Type B pancreatic cell (in vitro differentiated cells): ENCODE measurements around the gene ELFN1. TPM values are rescaled to one million over a fixed set of nuclear protein-coding genes. Genes with fewer than 3 reads are reported as not detected.
A peak's percentile ranks its signal among the peaks of the same experiment; 100 is the strongest.

ENCODE experiments used
- DNase-seq: peaks from one replicate; pipeline ENCODE4 v3.0.0; 2021; ENCODE audit warnings: mixed read lengths; ENCODE audit not compliant: unreplicated experiment; ENCODE audit errors: extremely low spot score
- H3K27ac Mint-ChIP-seq: 2 replicates; pipeline ENCODE4 v1.8.0; 2021; ENCODE audit warnings: mild to moderate bottlenecking, mixed read lengths
- H3K27me3 Mint-ChIP-seq: 2 replicates; pipeline ENCODE4 v1.8.0; 2021; ENCODE audit warnings: mixed read lengths
- H3K36me3 Mint-ChIP-seq: 2 replicates; pipeline ENCODE4 v1.8.0; 2021; ENCODE audit warnings: mixed read lengths
- H3K4me1 Mint-ChIP-seq: one replicate; pipeline ENCODE4 v1.8.0; 2021; ENCODE audit warnings: mixed read lengths; ENCODE audit not compliant: unreplicated experiment
- H3K4me3 Mint-ChIP-seq: 2 replicates; pipeline ENCODE4 v1.8.0; 2021; ENCODE audit warnings: mild to moderate bottlenecking, mixed read lengths
- H3K9me3 Mint-ChIP-seq: 2 replicates; pipeline ENCODE4 v1.8.0; 2021; ENCODE audit warnings: mixed read lengths
- total RNA-seq: library from RNA; stranded (reverse); gene quantifications from 2 replicates; pipeline ENCODE4 v1.2.1, GENCODE V29; 2021; ENCODE audit warnings: low replicate concordance
- TF ChIP-seq, protein P1 (sequence below): fragments of 200-600 bp; sonication (generic); conservative IDR thresholded peaks from 2 replicates; pipeline ENCODE4 v1.5.0; 2021; ENCODE audit warnings: antibody characterized with exemption, mild to moderate bottlenecking

The ELFN1 gene
- total RNA-seq, 1 donor from 2014 or later: 5.8 TPM

DNA sequence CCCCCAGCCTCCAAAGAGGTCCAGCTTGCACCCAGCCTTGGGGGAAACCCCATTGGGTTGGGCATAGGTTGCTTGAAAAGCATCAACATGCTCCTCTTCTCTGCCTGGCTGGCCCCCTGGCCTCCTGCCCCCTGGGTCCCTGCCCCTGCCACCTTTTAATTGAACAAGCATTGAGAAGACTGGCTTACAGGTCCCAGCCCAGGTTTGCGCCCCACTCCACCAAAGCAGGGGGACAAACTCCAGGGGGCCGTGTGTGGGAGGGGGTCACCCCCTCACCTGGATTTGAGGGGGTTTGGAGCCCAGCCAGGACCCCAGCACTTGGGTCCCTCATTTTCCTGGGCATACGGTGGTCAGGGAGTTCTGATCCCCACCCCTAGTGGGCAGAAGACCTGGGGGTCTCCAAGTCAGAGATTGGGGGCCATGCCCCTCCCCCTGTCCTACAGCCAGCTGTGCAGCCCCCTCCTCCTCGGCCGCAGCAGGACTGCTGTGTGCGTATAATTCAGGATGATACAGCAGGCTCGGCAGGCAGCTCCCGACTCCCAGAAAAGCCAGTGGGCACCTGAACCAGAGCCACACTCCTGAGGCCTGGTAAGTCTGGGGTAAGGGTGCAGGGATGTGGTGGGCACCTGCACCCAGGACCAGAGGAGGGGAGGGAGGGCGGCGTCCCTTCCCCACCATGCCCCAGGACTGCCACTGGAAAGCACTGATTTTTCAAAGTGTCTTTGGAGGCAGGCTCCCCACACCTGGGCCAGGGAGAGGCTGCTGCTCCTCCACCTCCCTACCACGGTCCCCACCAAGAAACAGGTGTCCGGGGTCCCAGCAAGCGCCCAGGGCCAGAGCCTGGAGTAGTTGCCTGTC is 1.7 kb downstream of the ELFN1 start:
- Mint-ChIP-seq H3K27ac (no peak overlapping the region), H3K36me3 (no peaks in the 10 kb centered on the region), H3K27me3 (peaks cover 37% of the 10 kb centered on the region), H3K9me3 (no peaks in the 10 kb centered on the region), H3K4me1 (peaks cover 5% of the 10 kb centered on the region), H3K4me3 (peak overlapping the region; percentile 59)
- TF ChIP-seq, protein P1, sequence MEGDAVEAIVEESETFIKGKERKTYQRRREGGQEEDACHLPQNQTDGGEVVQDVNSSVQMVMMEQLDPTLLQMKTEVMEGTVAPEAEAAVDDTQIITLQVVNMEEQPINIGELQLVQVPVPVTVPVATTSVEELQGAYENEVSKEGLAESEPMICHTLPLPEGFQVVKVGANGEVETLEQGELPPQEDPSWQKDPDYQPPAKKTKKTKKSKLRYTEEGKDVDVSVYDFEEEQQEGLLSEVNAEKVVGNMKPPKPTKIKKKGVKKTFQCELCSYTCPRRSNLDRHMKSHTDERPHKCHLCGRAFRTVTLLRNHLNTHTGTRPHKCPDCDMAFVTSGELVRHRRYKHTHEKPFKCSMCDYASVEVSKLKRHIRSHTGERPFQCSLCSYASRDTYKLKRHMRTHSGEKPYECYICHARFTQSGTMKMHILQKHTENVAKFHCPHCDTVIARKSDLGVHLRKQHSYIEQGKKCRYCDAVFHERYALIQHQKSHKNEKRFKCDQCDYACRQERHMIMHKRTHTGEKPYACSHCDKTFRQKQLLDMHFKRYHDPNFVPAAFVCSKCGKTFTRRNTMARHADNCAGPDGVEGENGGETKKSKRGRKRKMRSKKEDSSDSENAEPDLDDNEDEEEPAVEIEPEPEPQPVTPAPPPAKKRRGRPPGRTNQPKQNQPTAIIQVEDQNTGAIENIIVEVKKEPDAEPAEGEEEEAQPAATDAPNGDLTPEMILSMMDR: peak; percentile 20
- DNase-seq: peak; percentile 59

DNA sequence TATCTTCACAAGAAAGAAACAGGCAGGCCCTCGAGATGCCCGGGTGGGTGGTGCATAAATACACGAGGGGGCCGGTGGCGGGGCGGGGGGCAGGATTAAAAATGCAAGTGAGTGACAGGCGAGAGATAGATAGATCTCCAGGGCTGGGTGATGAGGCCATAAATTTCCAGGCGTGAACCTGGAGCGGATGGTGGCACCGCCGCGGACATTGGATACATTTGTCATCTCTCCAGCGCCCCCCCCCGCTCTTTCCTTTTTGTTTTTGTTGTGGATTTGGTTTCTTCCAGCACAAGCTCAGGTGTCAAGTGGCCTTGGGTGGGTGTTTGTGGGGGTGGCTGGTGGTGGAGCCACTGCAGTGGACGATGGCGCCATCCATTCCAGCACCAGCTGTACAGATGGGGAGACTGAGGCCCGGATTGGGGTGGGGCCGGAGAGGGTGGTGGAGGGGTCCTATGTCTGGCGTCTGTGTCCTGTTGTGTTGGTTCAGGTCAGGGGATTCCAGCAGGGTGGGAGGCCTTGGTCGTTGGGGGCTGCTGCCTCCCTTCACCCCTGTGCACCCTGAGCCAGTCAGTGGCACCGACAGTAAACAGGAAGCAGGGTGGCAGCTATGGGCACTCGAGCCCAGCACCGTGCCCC is 2.9 kb downstream of the ELFN1 start:
- H3K27me3 Mint-ChIP-seq: peaks cover 43% of the 10 kb centered on the region
- TF ChIP-seq, protein P1: no peak
- no peaks in the 10 kb centered on the region for H3K36me3 Mint-ChIP-seq
- H3K4me1 Mint-ChIP-seq: peaks cover 5% of the 10 kb centered on the region
- H3K4me3 Mint-ChIP-seq: peak overlapping the region; percentile 28
- H3K27ac Mint-ChIP-seq: no peak overlapping the region
- no peaks in the 10 kb centered on the region for H3K9me3 Mint-ChIP-seq
- DNase-seq: peak; percentile 63

DNA sequence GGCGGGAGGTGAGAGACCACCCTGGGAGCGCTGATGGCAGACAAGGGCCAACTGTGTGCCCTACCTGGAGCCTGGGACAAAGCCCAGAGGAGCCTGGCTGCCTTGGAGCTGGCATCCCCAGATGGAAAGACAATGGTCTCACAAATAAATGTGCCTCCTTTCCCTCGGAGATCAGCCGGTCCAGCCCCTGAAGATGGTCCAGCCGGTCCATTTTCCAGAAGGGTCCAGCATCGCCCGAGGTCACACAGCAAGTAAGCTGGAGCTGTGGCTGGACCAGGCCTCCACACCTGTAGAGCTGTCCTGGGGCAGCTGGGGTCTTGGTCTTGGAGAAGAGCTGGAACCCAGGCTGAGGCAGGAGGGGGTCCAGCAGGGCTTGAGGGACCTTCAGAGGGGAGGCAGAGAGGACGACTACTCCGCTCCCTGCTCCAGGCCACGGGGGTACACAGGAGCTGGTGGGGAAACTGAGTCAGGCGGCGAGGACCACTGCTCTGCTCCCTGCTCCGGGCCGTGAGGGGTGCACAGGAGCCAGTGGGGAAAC is 3.6 kb downstream of the ELFN1 start:
- peak; percentile 58 for DNase-seq
- Mint-ChIP-seq H3K4me1 (peaks cover 5% of the 10 kb centered on the region), H3K36me3 (no peaks in the 10 kb centered on the region), H3K9me3 (no peaks in the 10 kb centered on the region), H3K27me3 (peaks cover 36% of the 10 kb centered on the region), H3K4me3 (no peak overlapping the region), H3K27ac (no peak overlapping the region)
- TF ChIP-seq, protein P1: no peak

DNA sequence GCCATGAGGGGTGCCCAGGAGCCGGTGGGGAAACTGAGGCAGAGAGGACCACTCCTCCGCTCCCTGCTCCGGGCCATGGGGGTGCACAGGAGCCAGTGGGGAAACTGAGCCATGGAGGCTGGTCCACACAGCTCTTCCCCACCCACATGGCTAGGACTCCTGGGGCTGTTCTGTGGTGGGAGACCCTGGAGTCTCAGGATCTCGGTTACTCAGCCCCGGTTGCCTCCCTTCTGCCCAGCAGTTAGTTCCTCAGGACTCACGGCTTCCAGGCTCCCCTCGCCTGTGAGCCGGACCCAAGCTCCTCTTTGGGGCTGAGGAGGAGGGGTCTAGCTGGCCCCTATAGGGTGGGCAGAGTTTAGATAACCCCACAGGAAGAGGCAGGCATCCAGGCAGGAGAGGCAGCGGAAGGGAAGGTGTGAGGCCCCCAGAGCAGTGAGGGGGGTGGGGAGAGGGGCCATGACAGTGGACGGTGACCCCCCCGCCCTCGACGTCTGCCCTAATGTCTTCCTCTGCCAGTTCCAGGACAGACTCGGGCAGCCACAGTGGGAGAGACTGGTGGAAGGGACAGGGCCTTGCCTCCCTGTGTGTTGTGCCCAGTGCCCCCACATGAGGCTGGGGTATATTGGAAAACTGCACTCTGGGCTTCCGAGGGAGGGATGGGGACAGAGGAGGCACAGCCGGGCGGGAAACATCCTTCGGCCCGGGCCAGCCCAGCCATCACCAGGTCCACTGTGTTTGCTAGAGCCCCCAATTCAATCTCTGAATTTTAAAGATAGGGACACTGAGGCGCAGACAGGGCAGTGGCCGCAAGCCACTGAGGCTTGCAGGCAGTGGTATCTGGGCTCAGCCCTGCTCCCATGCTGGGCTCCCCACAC is 4.3 kb downstream of the ELFN1 start:
- TF ChIP-seq, protein P1: no peak
- no peaks in the 10 kb centered on the region for H3K36me3 Mint-ChIP-seq
- H3K27ac Mint-ChIP-seq: no peak overlapping the region
- H3K4me1 Mint-ChIP-seq: no peaks in the 10 kb centered on the region
- H3K4me3 Mint-ChIP-seq: no peak overlapping the region
- H3K27me3 Mint-ChIP-seq: peaks cover 30% of the 10 kb centered on the region
- peak; percentile 59 for DNase-seq
- H3K9me3 Mint-ChIP-seq: no peaks in the 10 kb centered on the region

DNA sequence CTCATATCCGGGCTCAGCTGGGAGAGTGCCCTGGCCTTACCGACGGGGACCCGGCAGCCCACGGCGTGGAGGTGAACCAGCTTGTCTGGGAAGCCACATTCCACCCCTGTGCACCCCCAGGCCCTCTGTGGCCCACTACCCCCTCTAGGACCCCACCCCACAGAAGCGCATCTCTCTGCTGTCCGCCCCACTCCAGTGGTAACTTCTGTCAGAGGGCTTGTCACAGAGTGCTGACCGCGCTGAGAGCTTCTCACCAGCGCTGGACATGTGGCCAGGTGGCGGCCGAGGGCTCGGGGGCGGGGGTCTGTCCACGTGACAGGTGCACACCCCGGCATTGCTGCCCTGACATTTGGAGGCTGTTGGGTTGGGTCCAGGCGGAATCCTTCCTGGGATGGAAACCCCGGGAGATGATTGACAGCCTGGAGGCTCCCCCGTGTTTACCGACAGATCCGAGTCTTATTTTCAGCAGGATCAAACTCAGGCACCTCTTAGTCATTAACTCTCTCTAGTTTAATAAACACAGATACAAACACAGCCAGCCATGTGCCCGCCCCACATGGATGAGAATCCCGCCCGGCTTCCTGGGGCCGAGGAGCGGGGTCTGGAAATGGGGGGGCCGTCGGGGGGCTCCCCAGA is 5.1 kb downstream of the ELFN1 start:
- no peak overlapping the region for H3K4me3 Mint-ChIP-seq
- TF ChIP-seq, protein P1: no peak
- H3K9me3 Mint-ChIP-seq: no peaks in the 10 kb centered on the region
- H3K27ac Mint-ChIP-seq: no peak overlapping the region
- H3K27me3 Mint-ChIP-seq: peaks cover 30% of the 10 kb centered on the region
- no peaks in the 10 kb centered on the region for H3K36me3 Mint-ChIP-seq
- DNase-seq: peak; percentile 63
- no peaks in the 10 kb centered on the region for H3K4me1 Mint-ChIP-seq
